ENCODE measurements around the gene DCAF17.
"Not testable (repeated sequence)": the region's sequence is repeated elsewhere in the genome, so short reads cannot be mapped to it uniquely, and the experiment has no call there.

Gene DCAF17

GRCh38 chr2:171513719-171514160 is 79.7 kb downstream of the DCAF17 start:
- DNase-seq (ENCODE audit: low spot score), result no peak

- no peak for DNase-seq (ENCODE audit: low spot score)
Observed at GRCh38 chr2:171514908-171515582, 81.0 kb downstream of the DCAF17 start.

GRCh38 chr2:171515672-171516298 is 81.8 kb downstream of the DCAF17 start:
- no peak for DNase-seq (ENCODE audit: low spot score)

GRCh38 chr2:171516793-171517192 is 82.8 kb downstream of the DCAF17 start:
- DNase-seq (ENCODE audit: low spot score), result no peak

- DNase-seq (ENCODE audit: low spot score), result no peak
Observed at GRCh38 chr2:171520471-171520870, 86.4 kb downstream of the DCAF17 start.

GRCh38 chr2:171521361-171522051 is 87.5 kb downstream of the DCAF17 start:
- peak; percentile 29 for DNase-seq (ENCODE audit: low spot score)

GRCh38 chr2:171522052-171522787 is 88.2 kb downstream of the DCAF17 start, which contains the start of gene CYBRD1:
Gene CYBRD1, plus strand, starts transcription at chr2:171522474. Its CDS starts 72 bp downstream, at chr2:171522546.
- DNase-seq (ENCODE audit: low spot score), result peak; percentile 92

GRCh38 chr2:171522788-171523087 is 88.7 kb downstream of the DCAF17 start:
- DNase-seq (ENCODE audit: low spot score), result peak; percentile 57

GRCh38 chr2:171523088-171524017 is 89.3 kb downstream of the DCAF17 start:
- peak; percentile 90 for DNase-seq (ENCODE audit: low spot score)

- DNase-seq (ENCODE audit: low spot score), result no peak
Observed at GRCh38 chr2:171524018-171524401, 90.0 kb downstream of the DCAF17 start.

- no peak for DNase-seq (ENCODE audit: low spot score)
Observed at GRCh38 chr2:171529914-171530313, 95.9 kb downstream of the DCAF17 start.

GRCh38 chr2:171530378-171530777 is 96.4 kb downstream of the DCAF17 start:
- DNase-seq (ENCODE audit: low spot score), result no peak

GRCh38 chr2:171530859-171531258 is 96.8 kb downstream of the DCAF17 start:
- not testable (repeated sequence) for DNase-seq (ENCODE audit: low spot score)

GRCh38 chr2:171531291-171531690 is 97.3 kb downstream of the DCAF17 start:
- no peak for DNase-seq (ENCODE audit: low spot score)

- DNase-seq (ENCODE audit: low spot score), result no peak
Observed at GRCh38 chr2:171531836-171532450, 97.9 kb downstream of the DCAF17 start.

GRCh38 chr2:171533331-171533730 is 99.3 kb downstream of the DCAF17 start:
- no peak for DNase-seq (ENCODE audit: low spot score)

Measured in globus pallidus (tissue), 1 donor.